K562 (cell line): Measurements from ENCODE around the gene THOC5. TPM values are rescaled to one million over a fixed set of nuclear protein-coding genes. Genes with fewer than 3 reads are reported as not detected.

ENCODE experiments used
- CUX1 ChIP-seq: fragments of 200-800 bp; sonication (Bioruptor generic); IDR thresholded peaks from 2 replicates; pipeline ENCODE4 v1.6.1; 2016; ENCODE audit warnings: missing genetic modification characterization, missing compliant biosample characterization
- GATAD2B ChIP-seq: fragments of 450-650 bp; IDR thresholded peaks from 2 replicates; pipeline ENCODE4 v1.6.1; 2017; ENCODE audit warnings: mild to moderate bottlenecking, borderline replicate concordance
- ILK ChIP-seq: fragments of 450-650 bp; IDR thresholded peaks from 2 replicates; pipeline ENCODE4 v1.6.1; 2016; ENCODE audit warnings: missing genetic modification characterization, low read depth, mild to moderate bottlenecking, missing compliant biosample characterization, moderate library complexity, borderline replicate concordance
- MTF1 ChIP-seq: fragments of 250-450 bp; sonication (Bioruptor Pico); IDR thresholded peaks from 2 replicates; pipeline ENCODE4 v1.9.0; 2021; ENCODE audit warnings: moderate library complexity, mild to moderate bottlenecking, inconsistent platforms, borderline replicate concordance
- NBN ChIP-seq: fragments of 450-650 bp; IDR thresholded peaks from 2 replicates; pipeline ENCODE4 v1.6.1; 2016; ENCODE audit warnings: low read depth, mild to moderate bottlenecking
- NR3C1 ChIP-seq: sonication (generic); formaldehyde crosslinking; IDR thresholded peaks from 2 replicates; pipeline ENCODE4 v1.8.1; 2022; ENCODE audit warnings: missing genetic modification reagents
- PKNOX1 ChIP-seq: fragments of 450-650 bp; IDR thresholded peaks from 2 replicates; pipeline ENCODE4 v1.6.1; 2016
- POLR2B ChIP-seq: fragments of 450-650 bp; IDR thresholded peaks from 2 replicates; pipeline ENCODE4 v1.6.1; 2018; ENCODE audit warnings: low read depth; ENCODE audit not compliant: partially characterized antibody
- SNAPC5 ChIP-seq: fragments of 250-450 bp; sonication (Bioruptor Pico); IDR thresholded peaks from 2 replicates; pipeline ENCODE4 v1.8.0; 2021; ENCODE audit warnings: moderate library complexity, mild to moderate bottlenecking, inconsistent platforms
- SNRNP70 ChIP-seq: fragments of 200-400 bp; formaldehyde crosslinking; optimal IDR thresholded peaks from 2 replicates; pipeline ENCODE3; 2017; ENCODE audit warnings: low read depth, low read length
- STAT5B ChIP-seq: fragments of 250-450 bp; sonication (Bioruptor Pico); IDR thresholded peaks from 2 replicates; pipeline ENCODE4 v1.8.0; 2021; ENCODE audit warnings: mild to moderate bottlenecking, inconsistent platforms
- YY1 ChIP-seq, 3 experiments: IDR thresholded peaks; 2 replicates each; pipeline ENCODE4 v1.6.1; 2011; ENCODE audit warnings: low read length in 2 of 3, mild to moderate bottlenecking in 2 of 3, moderate library complexity in 2 of 3, borderline replicate concordance in 1 of 3, control low read depth in 1 of 3, low read depth in 1 of 3; ENCODE audit not compliant: insufficient read depth in 3 of 3, insufficient replicate concordance in 2 of 3, control insufficient read depth in 1 of 3, insufficient read length in 1 of 3; ENCODE audit errors: extremely low read depth in 1 of 3
- ZNF143 ChIP-seq: sonication (generic); formaldehyde crosslinking; IDR thresholded peaks from 2 replicates; pipeline ENCODE4 v1.9.0; 2022; ENCODE audit warnings: mild to moderate bottlenecking, missing genetic modification reagents
- ZNF280B ChIP-seq: fragments of 250-450 bp; sonication (Bioruptor Pico); IDR thresholded peaks from 2 replicates; pipeline ENCODE4 v1.5.1; 2021; ENCODE audit warnings: mild to moderate bottlenecking
- ZNF584 ChIP-seq: fragments of 200-800 bp; sonication (Bioruptor generic); IDR thresholded peaks from 2 replicates; pipeline ENCODE4 v1.6.1; 2016; ENCODE audit warnings: low read depth, mild to moderate bottlenecking, missing genetic modification characterization, missing compliant biosample characterization
- ZNF639 ChIP-seq, 2 experiments: fragments of 200-800 bp in 1 of 2; sonication (Bioruptor generic) in 1 of 2; sonication (generic) in 1 of 2; formaldehyde crosslinking in 1 of 2; IDR thresholded peaks in 1 of 2; conservative IDR thresholded peaks in 1 of 2; 2 replicates each; pipeline versions ENCODE4 v1.5.0 to v1.6.1; 2016 to 2020; ENCODE audit warnings: missing compliant biosample characterization in 1 of 2, missing genetic modification characterization in 1 of 2, missing genetic modification reagents in 1 of 2
- polyA plus RNA-seq, 8 experiments: library from polyadenylated mRNA; depleted of rRNA in 4 of 8; stranded (reverse) in 5 of 8; unstranded in 3 of 8; fragments of >200 nt; fragmentation: Nextera tagmentation in 2 of 8; fragmentation: Illumina TruSeq in 1 of 8; extraction: Ambion mirVana in 2 of 8; extraction: Trizol in 1 of 8; gene quantifications; 2 replicates each; pipeline versions ENCODE4 v1.2.1 to v1.2.3, GENCODE V29; 2011 to 2014; ENCODE audit warnings: inconsistent platforms in 1 of 8, missing spikeins in 1 of 8
- total RNA-seq, 7 experiments: library from RNA; depleted of rRNA in 6 of 7; stranded (reverse); fragments of >200 nt in 6 of 7; fragmentation: Illumina TruSeq in 2 of 7; extraction: Trizol in 2 of 7; gene quantifications; 2 replicates each; pipeline versions ENCODE4 v1.2.1 to v1.2.3, GENCODE V29; 2011 to 2021; ENCODE audit warnings: low replicate concordance in 1 of 7

The THOC5 gene
- total and polyA plus RNA-seq, 9 of the 15 experiments (the other 6 are each of a cell fraction or from before 2014, with no cell fraction given), result 45.3 to 96.5 (median 51.4) TPM

- TF ChIP-seq NBN, result no peak
- peak; percentile 65 for TF ChIP-seq PKNOX1
- no peak for TF ChIP-seq ZNF584 (CRISPR knock-in tag)
- no peak for TF ChIP-seq ZNF280B (CRISPR knock-in tag)
- no peak for TF ChIP-seq ILK (tag)
- peak in 1 of 3 experiments; percentile 24 for TF ChIP-seq YY1 (IDR thresholded peaks at IDR 0.05; ENCODE audit: borderline replicate concordance in 1 of 3, control insufficient read depth in 1 of 3, extremely low read depth in 1 of 3, insufficient read depth in 3 of 3, insufficient read length in 1 of 3, insufficient replicate concordance in 2 of 3, low read depth in 1 of 3, low read length in 2 of 3)
- TF ChIP-seq MTF1 (CRISPR knock-in tag), result no peak
- no peak for TF ChIP-seq NR3C1 (CRISPR knock-in tag)
- TF ChIP-seq SNAPC5 (CRISPR knock-in tag), result no peak
- no peak for TF ChIP-seq CUX1
- TF ChIP-seq STAT5B (CRISPR knock-in tag), result no peak
- TF ChIP-seq SNRNP70, result no peak
- no peak for TF ChIP-seq POLR2B
- TF ChIP-seq GATAD2B, result no peak
- peak; percentile 82 for TF ChIP-seq ZNF143 (CRISPR knock-in tag)
- no peak for TF ChIP-seq ZNF639 (CRISPR knock-in tag; conservative IDR thresholded peaks at IDR 0.05 in 1 of 2, IDR thresholded peaks at IDR 0.05 in 1 of 2)
Measured at GRCh38 chr22:29457730-29458129, 95.8 kb downstream of the THOC5 start (continued).
